ENCODE measurements around the gene DGKG. TPM values are rescaled to one million over a fixed set of nuclear protein-coding genes. Genes with fewer than 3 reads are reported as not detected.

DGKG gene
- total and polyA plus RNA-seq, 4 donors = 0.84 to 7.8 (median 1.7) TPM

DNA sequence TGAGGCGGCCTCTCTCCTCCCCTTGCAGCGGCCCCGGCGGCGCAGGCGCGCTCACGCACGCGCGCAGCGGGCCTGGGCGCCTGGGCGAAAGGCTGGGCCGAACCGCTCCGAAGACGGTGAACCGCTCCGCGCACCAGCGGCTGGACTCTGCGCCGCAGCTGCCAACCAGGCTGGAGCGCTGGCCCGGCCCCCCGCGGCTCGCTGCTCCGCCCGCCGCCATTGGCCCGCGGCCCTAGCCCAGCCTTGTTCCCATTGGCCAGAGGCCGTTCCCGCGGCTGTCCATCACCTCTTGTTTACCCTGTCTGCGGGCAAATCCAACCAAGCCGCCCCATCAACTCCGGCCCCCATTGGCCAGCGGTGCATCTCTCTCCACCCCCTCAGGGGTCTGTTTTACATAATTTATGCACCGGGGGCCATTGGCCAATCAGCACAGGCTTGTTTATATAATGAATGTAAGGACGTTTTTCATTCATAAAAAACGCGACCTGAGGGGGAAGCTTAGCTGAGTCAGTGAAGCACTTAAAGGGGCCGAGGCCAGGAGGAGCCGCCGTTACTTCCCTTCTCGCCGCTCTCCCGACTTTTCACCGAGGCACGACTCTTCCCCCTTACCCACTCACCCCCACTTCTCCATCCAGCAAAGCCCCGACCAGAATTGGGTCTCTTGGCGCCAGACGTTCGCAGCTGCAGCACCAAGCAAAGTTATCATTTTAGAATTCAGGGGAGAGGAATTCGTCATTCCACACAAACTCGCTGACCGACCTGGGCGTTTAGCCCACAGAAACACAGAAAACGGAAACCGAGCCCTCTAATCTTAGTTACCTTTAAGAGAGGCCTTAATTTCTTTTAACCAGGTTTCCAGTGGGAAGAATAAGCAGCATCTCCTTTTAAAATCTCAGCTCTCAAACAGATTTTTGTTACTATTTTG is 252.8 kb downstream of the DGKG start, which contains the start of gene ETV5:
TSS of gene ETV5 (minus strand) at position 149 of the 925 bp plus-strand sequence. CDS start 3,221 bp downstream, outside the sequence.
- peaks cover 5 to 25% (median 19%) of the 10 kb centered on the region in 4 donors for H3K4me1 ChIP-seq (ENCODE audit: control insufficient read depth in 4 of 4, insufficient read depth in 4 of 4, low read length in 3 of 4)
- no peaks in the 10 kb centered on the region for H3K27me3 ChIP-seq (ENCODE audit: control insufficient read depth in 4 of 4, insufficient read depth in 4 of 4, low read length in 3 of 4)
- no peaks in the 10 kb centered on the region for H3K9me3 ChIP-seq (ENCODE audit: control insufficient read depth in 4 of 4, low read length in 3 of 4)
- H3K4me3 ChIP-seq (ENCODE audit: low read depth in 1 of 3, low read length in 3 of 3) = peak within 1 kb of the TSS; percentile 53 to 84 (median 75)
- TF ChIP-seq RXRA (IDR thresholded peaks at IDR 0.05) (peak in 1 of 2 donors; percentile 39), HNF4A (conservative IDR thresholded peaks at IDR 0.05) (peak; percentile 3 to 20), HNF4G (IDR thresholded peaks at IDR 0.05) (no peak), YY1 (IDR thresholded peaks at IDR 0.05) (peak; percentile 62), EGR1 (IDR thresholded peaks at IDR 0.05; ENCODE audit: low read depth in 2 of 2) (peak; percentile 71 to 78), FOXA1 (IDR thresholded peaks at IDR 0.05) (peak; percentile 96), SP1 (IDR thresholded peaks at IDR 0.05) (peak; percentile 89), TAF1 (conservative IDR thresholded peaks at IDR 0.05) (peak; percentile 83), NR2F2 (IDR thresholded peaks at IDR 0.05) (peak; percentile 30), GABPA (IDR thresholded peaks at IDR 0.05 in 1 of 2, conservative IDR thresholded peaks at IDR 0.05 in 1 of 2) (no peak), FOXA2 (IDR thresholded peaks at IDR 0.05) (peak; percentile 95), RAD21 (IDR thresholded peaks at IDR 0.05) (no peak), JUND (IDR thresholded peaks at IDR 0.05) (peak; percentile 56 to 70)
- TF ChIP-seq, protein P1, sequence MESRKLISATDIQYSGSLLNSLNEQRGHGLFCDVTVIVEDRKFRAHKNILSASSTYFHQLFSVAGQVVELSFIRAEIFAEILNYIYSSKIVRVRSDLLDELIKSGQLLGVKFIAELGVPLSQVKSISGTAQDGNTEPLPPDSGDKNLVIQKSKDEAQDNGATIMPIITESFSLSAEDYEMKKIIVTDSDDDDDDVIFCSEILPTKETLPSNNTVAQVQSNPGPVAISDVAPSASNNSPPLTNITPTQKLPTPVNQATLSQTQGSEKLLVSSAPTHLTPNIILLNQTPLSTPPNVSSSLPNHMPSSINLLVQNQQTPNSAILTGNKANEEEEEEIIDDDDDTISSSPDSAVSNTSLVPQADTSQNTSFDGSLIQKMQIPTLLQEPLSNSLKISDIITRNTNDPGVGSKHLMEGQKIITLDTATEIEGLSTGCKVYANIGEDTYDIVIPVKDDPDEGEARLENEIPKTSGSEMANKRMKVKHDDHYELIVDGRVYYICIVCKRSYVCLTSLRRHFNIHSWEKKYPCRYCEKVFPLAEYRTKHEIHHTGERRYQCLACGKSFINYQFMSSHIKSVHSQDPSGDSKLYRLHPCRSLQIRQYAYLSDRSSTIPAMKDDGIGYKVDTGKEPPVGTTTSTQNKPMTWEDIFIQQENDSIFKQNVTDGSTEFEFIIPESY (IDR thresholded peaks at IDR 0.05) = peak; percentile 34
- TF ChIP-seq, protein P2, sequence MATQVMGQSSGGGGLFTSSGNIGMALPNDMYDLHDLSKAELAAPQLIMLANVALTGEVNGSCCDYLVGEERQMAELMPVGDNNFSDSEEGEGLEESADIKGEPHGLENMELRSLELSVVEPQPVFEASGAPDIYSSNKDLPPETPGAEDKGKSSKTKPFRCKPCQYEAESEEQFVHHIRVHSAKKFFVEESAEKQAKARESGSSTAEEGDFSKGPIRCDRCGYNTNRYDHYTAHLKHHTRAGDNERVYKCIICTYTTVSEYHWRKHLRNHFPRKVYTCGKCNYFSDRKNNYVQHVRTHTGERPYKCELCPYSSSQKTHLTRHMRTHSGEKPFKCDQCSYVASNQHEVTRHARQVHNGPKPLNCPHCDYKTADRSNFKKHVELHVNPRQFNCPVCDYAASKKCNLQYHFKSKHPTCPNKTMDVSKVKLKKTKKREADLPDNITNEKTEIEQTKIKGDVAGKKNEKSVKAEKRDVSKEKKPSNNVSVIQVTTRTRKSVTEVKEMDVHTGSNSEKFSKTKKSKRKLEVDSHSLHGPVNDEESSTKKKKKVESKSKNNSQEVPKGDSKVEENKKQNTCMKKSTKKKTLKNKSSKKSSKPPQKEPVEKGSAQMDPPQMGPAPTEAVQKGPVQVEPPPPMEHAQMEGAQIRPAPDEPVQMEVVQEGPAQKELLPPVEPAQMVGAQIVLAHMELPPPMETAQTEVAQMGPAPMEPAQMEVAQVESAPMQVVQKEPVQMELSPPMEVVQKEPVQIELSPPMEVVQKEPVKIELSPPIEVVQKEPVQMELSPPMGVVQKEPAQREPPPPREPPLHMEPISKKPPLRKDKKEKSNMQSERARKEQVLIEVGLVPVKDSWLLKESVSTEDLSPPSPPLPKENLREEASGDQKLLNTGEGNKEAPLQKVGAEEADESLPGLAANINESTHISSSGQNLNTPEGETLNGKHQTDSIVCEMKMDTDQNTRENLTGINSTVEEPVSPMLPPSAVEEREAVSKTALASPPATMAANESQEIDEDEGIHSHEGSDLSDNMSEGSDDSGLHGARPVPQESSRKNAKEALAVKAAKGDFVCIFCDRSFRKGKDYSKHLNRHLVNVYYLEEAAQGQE (IDR thresholded peaks at IDR 0.05) = no peak
- TF ChIP-seq, protein P3, sequence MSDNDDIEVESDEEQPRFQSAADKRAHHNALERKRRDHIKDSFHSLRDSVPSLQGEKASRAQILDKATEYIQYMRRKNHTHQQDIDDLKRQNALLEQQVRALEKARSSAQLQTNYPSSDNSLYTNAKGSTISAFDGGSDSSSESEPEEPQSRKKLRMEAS (IDR thresholded peaks at IDR 0.05) = peak; percentile 67
- TF ChIP-seq, protein P4, sequence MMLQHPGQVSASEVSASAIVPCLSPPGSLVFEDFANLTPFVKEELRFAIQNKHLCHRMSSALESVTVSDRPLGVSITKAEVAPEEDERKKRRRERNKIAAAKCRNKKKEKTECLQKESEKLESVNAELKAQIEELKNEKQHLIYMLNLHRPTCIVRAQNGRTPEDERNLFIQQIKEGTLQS (IDR thresholded peaks at IDR 0.05) = no peak
- TF ChIP-seq, protein P5, sequence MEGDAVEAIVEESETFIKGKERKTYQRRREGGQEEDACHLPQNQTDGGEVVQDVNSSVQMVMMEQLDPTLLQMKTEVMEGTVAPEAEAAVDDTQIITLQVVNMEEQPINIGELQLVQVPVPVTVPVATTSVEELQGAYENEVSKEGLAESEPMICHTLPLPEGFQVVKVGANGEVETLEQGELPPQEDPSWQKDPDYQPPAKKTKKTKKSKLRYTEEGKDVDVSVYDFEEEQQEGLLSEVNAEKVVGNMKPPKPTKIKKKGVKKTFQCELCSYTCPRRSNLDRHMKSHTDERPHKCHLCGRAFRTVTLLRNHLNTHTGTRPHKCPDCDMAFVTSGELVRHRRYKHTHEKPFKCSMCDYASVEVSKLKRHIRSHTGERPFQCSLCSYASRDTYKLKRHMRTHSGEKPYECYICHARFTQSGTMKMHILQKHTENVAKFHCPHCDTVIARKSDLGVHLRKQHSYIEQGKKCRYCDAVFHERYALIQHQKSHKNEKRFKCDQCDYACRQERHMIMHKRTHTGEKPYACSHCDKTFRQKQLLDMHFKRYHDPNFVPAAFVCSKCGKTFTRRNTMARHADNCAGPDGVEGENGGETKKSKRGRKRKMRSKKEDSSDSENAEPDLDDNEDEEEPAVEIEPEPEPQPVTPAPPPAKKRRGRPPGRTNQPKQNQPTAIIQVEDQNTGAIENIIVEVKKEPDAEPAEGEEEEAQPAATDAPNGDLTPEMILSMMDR (IDR thresholded peaks at IDR 0.05; ENCODE audit: low read depth, low read length, missing input control) = no peak
- under 1% methylated on average over 63 of the region's 63 CpGs for WGBS
- peak within 1 kb of the TSS; percentile 78 to 88 for H3K9ac ChIP-seq (ENCODE audit: low read depth in 1 of 2, low read length in 2 of 2)
- peak within 1 kb of the TSS; percentile 65 to 72 for H3K27ac ChIP-seq (ENCODE audit: low read depth in 1 of 2, low read length in 2 of 2)
- no peaks in the 10 kb centered on the region for H3K36me3 ChIP-seq (ENCODE audit: control insufficient read depth in 4 of 4, insufficient read depth in 3 of 4, low read depth in 1 of 4, low read length in 3 of 4)
- peak; percentile 88 for DNase-seq (ENCODE audit: low spot score)

Data from liver (tissue), 9 donors.